GM21619 (cell line): Measurements from ENCODE around the gene NTRK3.

Experiments used
- ATAC-seq: cut with Tn5 transposase; IDR thresholded peaks from one replicate; pipeline ENCODE4 v1.9.1; 2021; ENCODE audit not compliant: unreplicated experiment

NTRK3 gene

DNA sequence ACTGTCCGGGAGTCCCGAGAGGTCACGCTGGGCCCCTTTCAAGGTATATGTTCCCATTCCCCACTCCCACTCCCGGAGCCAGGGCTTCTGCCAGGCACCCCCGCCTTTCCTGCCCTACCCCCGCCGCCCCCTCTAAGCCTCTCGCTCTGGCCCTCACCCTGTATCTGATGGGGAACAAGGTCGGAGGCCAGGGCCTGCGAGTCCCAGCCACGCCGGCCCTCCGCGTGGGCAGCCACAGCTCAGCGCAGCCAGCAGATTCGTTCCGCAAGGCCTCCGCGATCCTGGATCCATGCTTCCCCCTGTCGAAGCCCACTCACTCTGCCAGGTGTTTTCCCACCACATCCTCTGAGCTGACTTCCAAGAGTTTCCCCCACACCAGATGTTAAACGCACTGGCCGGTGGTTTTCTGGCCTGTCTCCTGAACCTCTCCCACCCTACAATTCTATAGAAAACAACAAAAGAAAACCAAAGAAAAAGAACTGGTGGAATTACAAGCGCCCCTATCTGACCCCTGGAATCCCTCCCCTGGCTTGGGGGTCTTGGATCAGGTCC lies 303.7 kb downstream of the NTRK3 start:
- ATAC-seq = no peak

DNA sequence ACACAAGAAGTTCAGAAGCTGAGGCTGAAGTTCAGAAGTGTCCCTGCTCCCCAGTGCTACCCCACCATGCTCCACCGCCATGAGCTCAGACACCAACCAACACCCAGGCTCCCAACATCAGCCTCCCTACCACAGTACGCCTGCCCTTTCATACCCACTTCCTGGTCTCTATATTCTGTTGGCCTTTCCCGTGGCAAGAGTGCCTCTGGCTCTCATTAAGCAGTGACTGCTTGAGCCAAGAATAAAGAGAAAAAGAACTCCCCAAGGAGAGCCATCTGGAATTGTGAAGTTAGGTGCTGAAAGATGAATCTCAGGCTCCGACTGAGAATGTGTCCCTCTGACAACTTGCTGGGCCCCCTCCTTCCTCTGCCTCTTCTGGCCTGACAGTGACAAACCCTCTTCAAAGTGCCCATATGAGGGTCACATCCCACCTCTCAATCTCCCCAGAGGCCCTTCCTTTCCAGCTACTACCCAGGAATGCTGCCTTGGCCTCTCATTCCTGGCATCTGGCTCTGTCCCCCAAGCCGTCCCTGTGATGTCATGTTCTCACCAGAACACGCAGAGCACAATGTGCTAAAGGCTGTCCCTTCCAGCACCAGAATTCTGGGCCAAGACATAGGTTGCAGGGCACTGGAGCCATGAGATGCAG lies 306.8 kb downstream of the NTRK3 start:
- ATAC-seq = no peak

- no peak for ATAC-seq
These were observed 307.4 kb downstream of the NTRK3 start for GRCh38 chr15:87949151-87949574.

- ATAC-seq = no peak
These were observed 309.0 kb downstream of the NTRK3 start for GRCh38 chr15:87947560-87947959.

- no peak for ATAC-seq
These were observed 311.3 kb downstream of the NTRK3 start for GRCh38 chr15:87945246-87945645.

GRCh38 chr15:87944691-87945090 lies 311.8 kb downstream of the NTRK3 start:
- no peak for ATAC-seq

DNA sequence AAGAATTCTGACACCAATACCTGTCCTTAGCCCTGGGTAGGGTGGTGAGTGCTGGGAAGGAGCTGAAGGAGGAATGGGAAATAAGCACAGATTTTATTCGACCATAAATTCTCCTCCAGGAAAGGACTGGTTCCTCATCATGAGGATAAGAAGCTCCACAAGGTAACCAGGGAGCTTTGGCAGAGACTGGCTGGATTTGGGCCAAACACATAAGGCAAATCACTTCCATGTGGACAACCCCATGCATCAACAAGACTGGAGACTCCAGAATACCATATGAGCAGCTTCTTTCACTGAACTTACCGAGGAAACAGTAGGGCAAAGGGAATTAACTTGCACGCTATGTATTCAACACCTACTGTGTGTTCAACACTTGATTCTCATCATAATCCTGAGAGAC lies 312.5 kb downstream of the NTRK3 start:
- ATAC-seq = no peak

- no peak for ATAC-seq
These were observed 312.9 kb downstream of the NTRK3 start for GRCh38 chr15:87943626-87944025.

GRCh38 chr15:87942316-87942715 lies 314.2 kb downstream of the NTRK3 start:
- ATAC-seq = no peak

GRCh38 chr15:87941606-87942005 lies 314.9 kb downstream of the NTRK3 start:
- ATAC-seq = no peak

- ATAC-seq = no peak
These were observed 315.8 kb downstream of the NTRK3 start for GRCh38 chr15:87940768-87941167.

DNA sequence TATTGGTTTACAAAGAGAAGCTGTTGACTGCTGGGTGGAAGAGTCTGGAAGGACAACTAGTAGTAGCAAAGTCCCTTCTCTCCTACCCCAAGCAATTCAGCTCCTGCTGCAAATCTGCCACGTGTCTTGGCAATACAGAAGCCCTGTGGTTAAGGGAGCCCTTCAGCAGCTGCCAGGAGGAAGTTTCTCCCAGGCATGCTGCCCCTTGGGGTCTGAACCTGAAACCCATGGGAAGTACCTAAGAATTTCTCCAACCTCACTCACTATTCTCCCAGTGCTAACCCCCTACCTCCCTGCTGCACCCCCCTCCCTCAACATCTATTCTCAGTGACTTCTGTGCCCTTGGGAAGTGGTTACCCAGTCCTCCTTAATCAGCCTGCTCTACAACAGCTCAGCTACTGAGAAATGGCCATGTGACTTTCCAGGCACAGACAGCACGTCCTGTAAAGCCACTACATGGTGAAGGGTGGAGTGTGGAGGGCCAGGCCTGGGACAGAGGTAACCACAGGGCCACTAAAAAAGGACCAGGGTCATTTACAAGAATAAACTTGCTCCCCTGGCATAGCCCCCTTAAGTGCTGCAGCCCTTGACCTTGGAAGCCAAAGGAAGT lies 316.6 kb downstream of the NTRK3 start:
- no peak for ATAC-seq

DNA sequence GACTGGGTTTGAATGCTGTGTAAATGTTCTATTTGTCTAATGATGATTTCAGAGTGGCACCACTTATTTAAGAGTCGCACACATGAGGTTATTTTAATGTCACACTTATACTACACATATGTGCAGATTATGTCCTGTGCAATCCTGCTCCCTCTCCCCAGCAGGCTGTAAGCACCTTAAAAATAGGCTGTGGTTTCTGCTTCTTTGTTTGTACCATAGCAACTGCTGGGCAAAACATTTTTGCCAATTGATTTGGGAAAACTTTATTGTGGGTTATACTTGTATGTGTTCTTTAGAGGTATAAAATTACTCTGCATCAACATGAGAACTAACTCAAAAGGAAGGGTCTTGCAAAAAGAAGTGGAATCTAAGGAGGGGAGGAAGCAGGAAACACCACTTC lies 318.5 kb downstream of the NTRK3 start:
- no peak for ATAC-seq

GRCh38 chr15:87935583-87935982 lies 321.0 kb downstream of the NTRK3 start:
- ATAC-seq = no peak

GRCh38 chr15:87931584-87931983 lies 325.0 kb downstream of the NTRK3 start:
- ATAC-seq = no peak

DNA sequence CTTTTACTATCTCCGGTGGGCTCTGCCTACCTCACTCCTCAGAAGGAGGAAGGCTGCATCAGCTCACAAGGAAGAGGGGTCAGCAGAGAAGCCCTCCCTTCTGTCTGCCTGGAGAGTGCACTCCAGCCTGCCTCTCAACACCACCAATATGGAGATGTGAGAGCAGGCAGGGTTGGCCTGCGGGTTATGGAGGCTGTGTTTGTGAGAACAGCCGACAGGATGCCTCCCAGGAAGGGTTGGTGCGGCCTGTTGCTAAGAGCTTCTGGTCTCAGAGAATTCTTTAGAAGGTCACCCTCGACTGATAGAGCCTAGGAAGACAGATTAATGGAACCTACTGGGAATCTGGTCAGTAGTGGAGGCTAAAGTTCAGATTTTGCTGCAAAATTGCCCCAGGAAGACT lies 326.1 kb downstream of the NTRK3 start:
- no peak for ATAC-seq

- ATAC-seq = no peak
These were observed 326.7 kb downstream of the NTRK3 start for GRCh38 chr15:87929841-87930240.

DNA sequence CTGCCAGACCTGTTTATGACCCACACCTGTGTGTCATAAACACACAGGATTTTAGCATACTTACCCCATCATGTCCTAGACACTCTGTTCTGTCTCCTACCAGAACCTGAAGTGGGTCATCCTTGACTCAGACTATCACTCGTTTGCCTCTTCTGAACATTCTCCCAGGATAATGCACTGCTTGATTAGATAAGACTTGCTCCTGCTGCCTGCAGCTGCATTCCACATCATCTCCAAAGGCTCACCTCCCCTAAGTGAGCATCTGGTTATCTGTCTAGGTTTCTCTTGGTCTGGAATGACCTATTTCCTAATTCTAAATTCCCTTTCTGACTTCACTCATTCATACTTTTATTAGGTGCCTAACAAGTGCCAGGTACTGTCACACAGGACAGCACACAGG lies 332.1 kb downstream of the NTRK3 start:
- no peak for ATAC-seq

DNA sequence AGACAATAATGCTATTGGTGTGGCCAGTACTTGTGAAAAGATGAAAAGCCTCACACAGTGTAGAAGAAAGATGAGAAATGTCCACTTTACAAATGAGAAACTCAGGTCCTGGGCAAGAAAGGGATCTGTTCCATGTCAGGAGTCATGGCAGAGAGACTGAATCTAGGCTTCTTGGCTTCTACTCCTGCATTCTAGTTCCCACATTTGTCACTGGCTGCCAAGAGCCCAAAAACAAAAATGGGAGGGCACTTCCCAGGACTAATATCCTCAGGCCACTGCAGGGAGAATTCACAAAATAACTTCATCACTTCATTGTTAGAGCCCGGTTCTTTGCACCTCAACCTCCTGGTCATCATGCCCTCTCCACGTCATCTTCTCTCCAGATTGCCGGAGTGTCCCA lies 337.5 kb downstream of the NTRK3 start:
- ATAC-seq = no peak

GRCh38 chr15:87917480-87917879 lies 339.1 kb downstream of the NTRK3 start:
- ATAC-seq = no peak

- no peak for ATAC-seq
These were observed 340.3 kb downstream of the NTRK3 start for GRCh38 chr15:87916208-87916607.

DNA sequence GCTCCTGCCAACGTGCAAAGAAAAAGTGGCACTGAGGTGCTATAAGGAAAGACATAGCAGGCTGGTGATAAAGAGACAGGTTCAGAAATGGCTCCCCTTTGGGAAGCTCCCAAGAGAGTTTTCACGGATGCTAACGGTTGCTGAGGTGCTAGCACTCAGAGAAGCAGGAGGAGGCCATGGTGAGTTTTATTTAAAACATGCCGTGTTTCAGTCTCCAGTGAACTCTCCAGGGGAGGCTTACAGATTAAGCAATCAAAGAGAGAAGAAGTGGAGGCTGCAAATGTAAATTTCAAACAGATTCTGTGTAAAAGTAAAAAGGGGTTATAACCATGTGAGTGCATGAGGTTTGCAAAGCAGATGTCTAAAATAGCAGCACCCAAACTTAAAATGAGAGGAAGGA lies 346.2 kb downstream of the NTRK3 start:
- no peak for ATAC-seq
